Testis (tissue), 2 donors: ENCODE measurements around the gene TNRC6C.

Experiments
- CTCF ChIP-seq, 3 experiments: fragments of 450-650 bp in 2 of 3; fragments of 200-600 bp in 1 of 3; sonication (generic) in 1 of 3; IDR thresholded peaks; one replicate each; pipeline ENCODE4 v1.5.1; 2016 to 2019; ENCODE audit warnings: antibody characterized with exemption in 3 of 3, mild to moderate bottlenecking in 2 of 3, moderate library complexity in 1 of 3
- POLR2A ChIP-seq: fragments of 450-650 bp; IDR thresholded peaks from one replicate; pipeline ENCODE4 v1.6.1; 2017; ENCODE audit warnings: antibody characterized with exemption, mild to moderate bottlenecking, moderate library complexity

- TF ChIP-seq CTCF (IDR thresholded peaks at IDR 0.05) (no peak), POLR2A (no peak)
These were observed 174.9 kb downstream of the TNRC6C start for GRCh38 chr17:78133179-78133951.
